Stomach (tissue), 4 donors: Measurements from ENCODE around the gene PLPP1.

ENCODE experiments used
- CTCF ChIP-seq, 7 experiments: fragments of 450-650 bp in 4 of 7; fragments of 200-600 bp in 3 of 7; sonication (generic) in 3 of 7; IDR thresholded peaks; one replicate each; pipeline ENCODE4 v1.5.1; 2016 to 2019; ENCODE audit warnings: antibody characterized with exemption in 7 of 7, control low read depth in 2 of 7, mild to moderate bottlenecking in 1 of 7
- EP300 ChIP-seq: sonication (generic); formaldehyde crosslinking; IDR thresholded peaks from one replicate; pipeline ENCODE4 v1.6.1; 2017; ENCODE audit warnings: antibody characterized with exemption
- POLR2A ChIP-seq, 4 donors: fragments of 450-650 bp; IDR thresholded peaks; one replicate each; pipeline ENCODE4 v1.6.1; 2016; ENCODE audit warnings: antibody characterized with exemption in 4 of 4, control low read depth in 2 of 4, mild to moderate bottlenecking in 1 of 4, moderate library complexity in 1 of 4
- POLR2AphosphoS5 ChIP-seq, 3 donors: sonication (generic); formaldehyde crosslinking; IDR thresholded peaks; one replicate each; pipeline ENCODE4 v1.6.1; 2016; ENCODE audit warnings: antibody characterized with exemption in 3 of 3

- TF ChIP-seq CTCF (IDR thresholded peaks at IDR 0.05), result no peak
- TF ChIP-seq POLR2A (IDR thresholded peaks at IDR 0.05), result no peak
- no peak for TF ChIP-seq EP300
- no peak for TF ChIP-seq POLR2AphosphoS5 (IDR thresholded peaks at IDR 0.05)
These were observed 23.8 kb downstream of the PLPP1 start for GRCh38 chr5:55511010-55511409.
